Lower lobe of right lung (tissue), 2 donors: ENCODE results near the gene SCD5. TPM values are rescaled to one million over a fixed set of nuclear protein-coding genes. Genes with fewer than 3 reads are reported as not detected.

Source experiments
- ATAC-seq, 2 donors: fragments of 200-7000 bp; cut with Tn5 transposase; one replicate each; pipeline ENCODE4 v1.9.1; 2020 to 2022; ENCODE audit warnings: mild to moderate bottlenecking in 2 of 2, moderate library complexity in 2 of 2
- DNase-seq: peaks from one replicate; pipeline ENCODE4 v3.0.0-alpha.2; 2020
- H3K27ac ChIP-seq: fragments of 200-600 bp; one replicate; pipeline ENCODE4 v1.8.0; 2022
- H3K27me3 ChIP-seq: fragments of 200-600 bp; one replicate; pipeline ENCODE4 v1.8.0; 2022; ENCODE audit warnings: low read depth
- H3K36me3 ChIP-seq: fragments of 200-600 bp; one replicate; pipeline ENCODE4 v1.8.0; 2022; ENCODE audit warnings: mild to moderate bottlenecking
- H3K4me1 ChIP-seq: fragments of 200-600 bp; one replicate; pipeline ENCODE4 v1.8.0; 2022
- H3K4me3 ChIP-seq: fragments of 200-600 bp; one replicate; pipeline ENCODE4 v1.8.0; 2022; ENCODE audit warnings: mild to moderate bottlenecking
- H3K9me3 ChIP-seq: fragments of 200-600 bp; one replicate; pipeline ENCODE4 v1.8.0; 2022
- CTCF ChIP-seq: fragments of 200-600 bp; IDR thresholded peaks from one replicate; pipeline ENCODE4 v1.8.0; 2022; ENCODE audit warnings: antibody characterized with exemption, mild to moderate bottlenecking
- intact Hi-C: fragments of 100-400 bp; cut with DNase I; formaldehyde crosslinking; loops from one replicate; pipeline ENCODE4 v1.11.0; 2022
- total RNA-seq: library from RNA; stranded (reverse); fragmentation: NEBNext Ultra II Directional; extraction: Animal tissue kit (Norgen Biotek cat#: 25700); gene quantifications from one replicate; pipeline ENCODE4 v1.2.1, GENCODE V29; 2021
- donor health status: DM: no; HTN: yes; CAD: no; lungs with severe emphysema.

SCD5 gene
- total RNA-seq, 1 donor from 2014 or later: 17.7 TPM

GRCh38 chr4:82705169-82705927 is 93.2 kb downstream of the SCD5 start:
- Histone ChIP-seq H3K27ac (no peak overlapping the region), H3K4me1 (no peaks in the 10 kb centered on the region), H3K4me3 (no peak overlapping the region), H3K27me3 (no peaks in the 10 kb centered on the region), H3K9me3 (no peaks in the 10 kb centered on the region), H3K36me3 (no peaks in the 10 kb centered on the region)
- DNase-seq (no peak), ATAC-seq (no peak)
- TF ChIP-seq CTCF: no peak
- intact Hi-C loops: no loop called here

GRCh38 chr4:82704156-82704555 is 94.4 kb downstream of the SCD5 start:
- Histone ChIP-seq H3K36me3 (no peaks in the 10 kb centered on the region), H3K4me3 (no peak overlapping the region), H3K4me1 (no peaks in the 10 kb centered on the region), H3K27me3 (no peaks in the 10 kb centered on the region), H3K27ac (no peak overlapping the region), H3K9me3 (no peaks in the 10 kb centered on the region)
- intact Hi-C loops: no loop called here
- ATAC-seq (no peak), DNase-seq (no peak)
- TF ChIP-seq CTCF: no peak

- no peak overlapping the region for H3K27ac ChIP-seq
- no peak for ATAC-seq
- no peak for TF ChIP-seq CTCF
- intact Hi-C loops: no loop called here
- H3K4me3 ChIP-seq: no peak overlapping the region
- no peaks in the 10 kb centered on the region for H3K4me1 ChIP-seq
- DNase-seq: no peak
- no peaks in the 10 kb centered on the region for H3K9me3 ChIP-seq
- no peaks in the 10 kb centered on the region for H3K27me3 ChIP-seq
- H3K36me3 ChIP-seq: no peaks in the 10 kb centered on the region
These were observed 100.2 kb downstream of the SCD5 start for GRCh38 chr4:82698412-82698811.

GRCh38 chr4:82697561-82697960 is 101.0 kb downstream of the SCD5 start:
- ATAC-seq (no peak), DNase-seq (no peak)
- Histone ChIP-seq H3K4me1 (no peaks in the 10 kb centered on the region), H3K27ac (no peak overlapping the region), H3K36me3 (no peaks in the 10 kb centered on the region), H3K4me3 (no peak overlapping the region), H3K9me3 (no peaks in the 10 kb centered on the region), H3K27me3 (no peaks in the 10 kb centered on the region)
- TF ChIP-seq CTCF: no peak
- intact Hi-C loops: no loop called here

GRCh38 chr4:82696117-82696860 is 102.3 kb downstream of the SCD5 start:
- TF ChIP-seq CTCF: no peak
- intact Hi-C loops: no loop called here
- ATAC-seq: no peak
- Histone ChIP-seq H3K4me3 (no peak overlapping the region), H3K27ac (no peak overlapping the region), H3K9me3 (no peaks in the 10 kb centered on the region), H3K27me3 (no peaks in the 10 kb centered on the region), H3K4me1 (no peaks in the 10 kb centered on the region), H3K36me3 (no peaks in the 10 kb centered on the region)
- DNase-seq: no peak
